H4 (cell line): Measurements from ENCODE around the gene PSME1. TPM values are rescaled to one million over a fixed set of nuclear protein-coding genes. Genes with fewer than 3 reads are reported as not detected.
"Not testable (repeated sequence)": the region's sequence is repeated elsewhere in the genome, so short reads cannot be mapped to it uniquely, and the experiment has no call there.

Source experiments
- DNase-seq: peaks from one replicate; pipeline ENCODE4 v3.0.0-alpha.2; 2015; ENCODE audit warnings: low spot score
- total RNA-seq: library from RNA; depleted of rRNA; stranded (reverse); fragments of >200 nt; shearing (Covaris generic); gene quantifications from 2 replicates; pipeline ENCODE4 v1.2.3, GENCODE V29; 2014

The PSME1 gene
- total RNA-seq, 1 experiment from 2014 or later = 638 TPM

DNA sequence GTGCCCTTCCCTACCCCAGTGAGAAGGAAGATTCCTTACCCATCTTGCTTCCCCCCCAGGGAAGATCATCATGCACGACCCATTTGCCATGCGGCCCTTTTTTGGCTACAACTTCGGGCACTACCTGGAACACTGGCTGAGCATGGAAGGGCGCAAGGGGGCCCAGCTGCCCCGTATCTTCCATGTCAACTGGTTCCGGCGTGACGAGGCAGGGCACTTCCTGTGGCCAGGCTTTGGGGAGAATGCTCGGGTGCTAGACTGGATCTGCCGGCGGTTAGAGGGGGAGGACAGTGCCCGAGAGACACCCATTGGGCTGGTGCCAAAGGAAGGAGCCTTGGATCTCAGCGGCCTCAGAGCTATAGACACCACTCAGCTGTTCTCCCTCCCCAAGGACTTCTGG, 32.5 kb upstream of the PSME1 start:
- DNase-seq = no peak

DNA sequence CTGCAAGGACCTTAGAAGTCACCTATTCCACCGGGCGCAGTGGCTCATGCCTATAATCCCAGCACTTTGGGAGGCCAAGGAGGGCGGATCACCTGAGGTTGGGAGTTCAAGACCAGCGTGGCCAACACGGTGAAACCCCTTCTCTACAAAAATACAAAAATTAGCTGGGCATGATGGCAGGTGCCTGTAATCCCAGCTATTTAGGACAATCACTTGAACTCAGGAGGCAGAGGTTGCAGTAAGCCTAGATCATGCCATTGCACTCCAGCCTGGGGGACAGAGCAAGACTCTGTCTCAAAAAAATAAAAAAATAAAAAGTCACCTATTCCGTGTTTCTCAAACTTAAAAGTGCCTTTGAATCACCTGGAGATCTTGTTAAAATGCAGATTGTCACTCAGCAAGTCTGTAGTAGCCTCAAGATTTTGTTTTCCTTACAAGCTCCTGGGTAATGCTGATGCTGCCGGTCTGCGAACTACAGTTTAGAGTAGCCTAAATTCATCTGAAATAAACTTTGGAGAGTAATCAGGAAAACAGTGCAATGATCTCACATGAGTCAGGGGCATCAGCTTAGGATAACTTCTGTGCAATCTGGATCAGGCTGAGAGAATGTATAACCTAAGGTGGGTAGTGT, 30.3 kb upstream of the PSME1 start:
- DNase-seq = not testable (repeated sequence)

- no peak for DNase-seq
These were observed 29.2 kb upstream of the PSME1 start for GRCh38 chr14:24106672-24107271.

DNA sequence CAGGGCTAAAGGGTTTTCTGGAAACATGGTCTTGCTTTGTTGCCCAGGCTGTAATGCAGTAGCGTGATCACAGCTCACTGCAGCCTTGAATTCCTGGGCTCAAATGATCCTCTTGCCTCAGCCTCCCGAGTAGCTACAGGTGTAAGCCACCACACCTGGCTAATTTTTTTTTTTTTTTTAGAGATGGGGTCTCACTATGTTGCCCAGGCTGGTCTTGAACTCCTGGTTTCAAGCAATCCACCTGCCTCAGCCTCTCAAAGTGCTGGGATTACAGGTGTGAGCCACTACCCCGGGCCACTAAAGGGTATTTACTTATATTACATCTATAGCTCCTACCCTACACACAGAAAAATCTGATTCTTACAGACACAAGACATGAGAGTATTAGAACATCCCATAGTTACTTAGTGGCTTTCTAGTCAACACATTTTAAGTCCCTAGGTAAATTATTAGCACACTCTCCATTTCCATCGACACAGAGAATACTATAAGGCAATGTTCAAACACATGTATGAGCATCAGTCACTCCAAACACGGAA, 27.6 kb upstream of the PSME1 start:
- no peak for DNase-seq

- no peak for DNase-seq
These were observed 25.9 kb upstream of the PSME1 start for GRCh38 chr14:24110060-24110459.

DNA sequence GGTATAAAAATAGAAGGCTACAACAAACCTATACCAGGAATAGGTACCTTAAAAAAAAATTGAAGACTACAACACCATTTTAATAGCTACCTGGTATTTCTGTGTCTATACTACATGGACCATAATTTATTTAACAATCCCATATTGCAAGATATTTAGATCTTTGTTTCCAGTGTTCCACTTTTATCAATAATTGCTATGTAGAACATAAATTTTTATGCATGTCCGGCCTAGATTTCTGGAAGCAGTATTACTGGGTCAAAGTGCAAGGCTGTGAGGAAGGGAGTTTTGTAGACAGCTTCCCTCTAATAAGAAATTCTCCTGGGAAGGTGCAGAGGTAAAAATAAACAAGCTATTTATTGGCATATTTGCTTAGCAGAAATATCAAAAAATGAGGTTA, 25.5 kb upstream of the PSME1 start:
- no peak for DNase-seq

DNA sequence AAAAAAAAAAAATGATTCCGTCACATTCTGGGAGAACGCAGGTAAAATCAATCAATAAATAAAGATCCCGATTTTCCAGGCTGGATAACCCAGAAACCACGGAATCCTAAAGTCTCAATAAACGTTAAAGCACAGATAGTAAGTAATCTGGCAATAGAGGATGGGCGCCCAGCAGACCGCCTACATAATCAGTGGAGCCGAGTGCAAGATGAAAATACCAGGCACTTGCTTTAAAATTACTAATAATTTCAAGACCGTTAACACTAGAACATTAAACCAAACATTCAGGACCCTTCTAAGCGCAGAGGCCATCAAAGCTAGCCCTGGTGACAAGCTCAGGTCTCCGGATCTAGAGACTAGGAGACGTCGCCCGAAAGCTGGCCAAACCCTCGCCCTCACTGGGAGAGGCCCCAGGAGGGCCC, 22.6 kb upstream of the PSME1 start:
- no peak for DNase-seq

DNA sequence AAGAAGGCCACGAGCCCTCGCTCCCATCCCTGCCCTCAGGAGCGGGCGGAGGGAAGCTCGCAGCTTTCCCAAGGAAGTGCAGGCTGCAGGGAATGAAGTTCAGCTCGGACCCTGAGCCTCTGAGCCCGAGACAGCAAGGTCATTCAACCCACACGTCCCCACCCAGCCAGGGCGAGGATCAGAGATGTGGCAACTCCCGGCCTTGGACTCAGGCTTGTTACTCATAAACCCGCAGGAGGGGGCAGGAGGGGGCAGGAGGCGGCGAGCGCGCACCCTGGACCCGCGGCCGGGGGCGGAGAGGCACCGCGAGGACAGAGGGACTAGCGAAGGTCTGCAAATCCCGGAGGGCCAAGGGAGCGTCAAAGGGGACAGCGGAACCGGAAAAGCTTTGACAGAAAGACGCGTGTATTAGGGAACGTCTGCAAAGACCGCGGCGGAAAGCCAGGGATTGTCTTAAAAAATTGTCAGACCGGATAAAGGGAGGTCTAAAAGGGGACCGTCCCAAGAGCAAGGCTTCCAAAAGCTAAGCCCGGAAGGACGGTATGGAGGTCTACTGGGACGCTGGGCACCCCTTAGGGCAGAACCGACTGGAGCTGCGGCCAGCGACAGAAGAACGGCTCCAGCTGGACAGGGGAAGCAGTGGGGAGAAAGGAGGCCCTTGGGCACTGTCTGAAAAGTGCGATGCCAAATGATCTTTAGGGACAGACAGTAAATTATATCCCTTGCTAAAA, 22.0 kb upstream of the PSME1 start:
- peak; percentile 86 for DNase-seq

DNA sequence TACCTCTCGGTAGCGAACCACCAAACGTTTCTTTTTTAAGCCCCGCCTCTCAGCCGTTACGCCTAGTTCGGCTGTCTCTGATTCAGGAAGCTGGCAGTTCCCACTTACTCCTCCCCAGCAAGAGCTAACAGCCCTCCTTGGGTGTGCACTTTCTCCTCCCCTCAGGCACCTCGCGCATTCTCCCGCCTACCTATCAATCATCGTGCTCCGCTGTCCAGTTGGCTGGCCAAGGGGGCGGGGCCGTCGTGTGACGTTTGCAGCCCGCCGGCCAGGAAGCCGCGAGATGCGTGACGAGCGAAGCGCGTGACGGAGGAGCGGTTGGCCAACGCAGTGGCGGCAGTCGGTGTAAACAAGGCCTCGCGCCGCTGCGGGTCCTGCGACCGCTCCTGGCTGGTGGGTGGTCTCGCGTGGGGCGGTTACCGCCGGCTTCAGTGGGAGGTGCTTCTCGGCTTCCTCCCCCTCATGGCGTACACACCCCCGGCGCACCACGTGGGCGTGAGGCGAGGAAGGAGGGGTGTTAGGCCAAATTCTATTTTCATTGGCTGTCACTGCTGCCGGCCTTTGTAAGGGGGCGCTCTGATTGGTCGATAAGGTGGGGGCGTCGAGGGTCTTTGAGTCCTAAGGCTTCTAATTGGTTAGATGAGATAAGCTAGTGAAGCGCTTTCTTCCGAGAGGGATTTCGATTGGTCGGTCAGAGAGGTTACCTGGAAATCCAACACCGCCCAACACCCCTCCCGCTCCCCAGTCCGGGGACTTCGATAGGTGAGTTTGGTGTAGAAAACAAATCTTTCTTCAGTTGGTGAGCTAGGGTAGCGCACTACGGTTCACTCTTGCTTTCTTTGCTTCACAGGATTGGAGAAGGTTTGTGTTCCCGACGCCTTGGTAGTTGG, 21.2 kb upstream of the PSME1 start, which contains the start of the genes DCAF11 and NRL:
Gene DCAF11, plus strand, starts transcription at position 246 of the 890 bp plus-strand sequence. CDS start 818 bp downstream, outside the sequence.
Gene NRL, minus strand, starts transcription at position 418 of the 890 bp plus-strand sequence. CDS start 32,101 bp downstream, outside the sequence.
- DNase-seq = peak; percentile 100

DNA sequence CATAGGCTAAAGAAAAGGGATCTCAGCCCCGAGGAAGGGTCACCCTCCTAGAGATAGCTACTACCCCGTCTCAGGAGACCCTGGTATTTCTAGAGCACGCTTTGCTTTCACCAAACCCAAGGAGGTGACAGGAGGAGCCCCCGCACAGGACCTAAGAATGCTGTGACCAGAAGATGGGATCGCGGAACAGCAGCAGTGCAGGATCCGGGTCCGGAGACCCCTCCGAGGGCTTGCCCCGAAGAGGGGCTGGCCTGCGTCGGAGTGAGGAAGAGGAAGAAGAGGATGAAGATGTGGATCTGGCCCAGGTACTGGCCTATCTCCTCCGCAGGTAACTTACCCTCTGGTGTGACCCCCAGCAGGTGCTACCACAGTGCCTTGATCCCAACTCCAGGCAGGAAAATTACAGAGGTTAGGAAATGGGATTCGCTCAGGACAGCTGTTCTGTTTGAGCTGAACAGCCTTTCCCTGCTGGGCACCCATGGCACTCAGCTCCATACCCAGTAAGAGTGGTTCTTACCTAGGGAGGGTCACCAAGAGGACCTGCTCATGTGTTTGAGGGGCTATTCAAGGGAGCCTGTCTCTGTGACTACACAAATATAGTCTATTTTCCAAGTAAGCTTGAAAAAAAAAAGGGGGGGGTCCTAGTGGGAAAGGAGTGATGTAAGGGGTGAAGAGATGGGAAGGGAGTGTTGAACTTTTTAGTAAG, 20.4 kb upstream of the PSME1 start:
- no peak for DNase-seq

- no peak for DNase-seq
These were observed 19.7 kb upstream of the PSME1 start for GRCh38 chr14:24116128-24116814.

DNA sequence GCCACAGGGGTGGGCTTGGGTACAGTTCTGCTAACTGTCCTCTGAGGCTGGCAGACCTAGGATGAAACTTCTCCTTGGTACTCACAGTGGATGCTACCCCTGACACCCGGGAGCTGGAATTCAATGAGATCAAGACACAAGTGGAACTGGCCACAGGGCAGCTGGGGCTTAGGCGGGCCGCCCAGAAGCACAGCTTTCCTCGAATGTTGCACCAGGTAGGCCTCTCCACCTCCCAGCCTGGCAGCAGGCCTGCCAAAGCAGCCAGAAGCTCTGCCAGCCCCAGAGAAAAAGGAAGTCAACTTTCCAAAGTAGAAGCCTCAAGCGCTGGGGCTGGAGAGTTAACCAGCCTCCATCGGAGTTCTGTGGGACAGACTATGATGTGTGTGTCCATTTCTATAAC, 18.8 kb upstream of the PSME1 start:
- no peak for DNase-seq

GRCh38 chr14:24119691-24120090, 16.3 kb upstream of the PSME1 start:
- no peak for DNase-seq

- no peak for DNase-seq
These were observed 14.8 kb upstream of the PSME1 start for GRCh38 chr14:24121210-24121609.

DNA sequence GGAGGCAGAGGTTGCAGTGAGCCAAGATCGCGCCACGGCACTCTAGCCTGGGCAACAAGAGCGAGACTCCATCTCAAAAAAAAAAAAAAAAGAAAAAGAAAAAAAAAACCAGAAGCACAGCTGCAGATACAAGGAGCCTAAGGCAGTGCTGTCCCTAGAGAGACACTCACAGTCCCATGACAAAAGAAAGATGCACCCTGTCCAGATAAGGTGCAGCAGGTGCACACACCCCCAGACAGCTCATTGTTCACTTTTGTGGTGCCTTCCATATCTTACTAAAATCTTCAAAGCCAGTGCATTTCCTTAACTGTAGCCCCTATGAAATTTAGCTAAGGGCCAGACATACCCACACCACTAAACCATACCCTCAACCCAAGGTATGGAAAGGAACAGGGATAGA, 13.6 kb upstream of the PSME1 start:
- no peak for DNase-seq

GRCh38 chr14:24122898-24123297, 13.1 kb upstream of the PSME1 start:
- no peak for DNase-seq

DNA sequence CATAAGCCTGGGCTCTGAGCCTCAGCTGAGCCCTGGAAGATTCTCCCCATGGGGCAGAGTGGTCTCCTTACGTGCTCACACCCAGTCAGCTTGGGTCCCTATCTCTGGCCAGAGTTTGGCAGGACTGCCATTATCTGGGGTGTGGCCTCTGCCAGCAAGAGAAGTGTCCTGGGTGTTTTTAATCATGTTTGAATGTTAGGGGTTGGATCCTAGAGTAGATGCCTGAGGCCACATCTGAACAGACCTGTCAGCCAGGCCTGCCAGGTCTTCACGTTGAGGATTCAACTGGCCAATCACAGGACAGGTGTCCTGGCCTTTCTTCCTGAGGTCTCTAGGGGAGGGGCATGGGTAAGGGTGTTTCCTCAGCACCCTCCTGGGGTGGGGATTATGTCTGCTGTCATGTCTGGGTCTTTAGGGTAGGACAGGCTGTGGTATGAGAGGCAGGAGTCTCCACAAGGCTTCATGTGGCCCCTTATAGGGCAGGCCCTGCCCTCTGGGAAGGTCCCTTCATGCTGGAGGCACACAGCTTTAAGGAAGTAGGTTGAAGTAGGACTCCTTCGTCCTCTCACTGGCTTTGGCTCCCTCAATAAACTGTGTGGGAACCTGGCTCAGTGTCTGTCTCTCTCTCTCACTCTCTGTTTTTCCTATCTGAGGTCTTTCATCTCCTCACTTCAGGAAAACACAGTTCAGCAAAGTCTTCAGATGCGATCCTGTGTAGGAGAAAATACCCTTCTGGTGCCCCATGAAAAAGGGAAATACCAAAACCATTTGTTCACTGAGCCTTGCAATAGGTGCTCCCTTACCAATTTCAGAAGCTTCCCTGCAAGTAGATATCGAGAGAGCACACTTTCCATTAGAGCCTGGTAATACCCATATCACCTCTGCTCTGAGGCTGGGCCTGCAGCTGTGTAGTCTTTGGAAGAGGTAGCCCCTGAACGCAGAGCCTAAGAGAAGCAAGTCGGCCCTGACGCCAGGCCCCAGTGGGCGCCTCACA, 12.3 kb upstream of the PSME1 start:
- DNase-seq = no peak

- no peak for DNase-seq
These were observed 9.1 kb upstream of the PSME1 start for GRCh38 chr14:24126939-24127338.

DNA sequence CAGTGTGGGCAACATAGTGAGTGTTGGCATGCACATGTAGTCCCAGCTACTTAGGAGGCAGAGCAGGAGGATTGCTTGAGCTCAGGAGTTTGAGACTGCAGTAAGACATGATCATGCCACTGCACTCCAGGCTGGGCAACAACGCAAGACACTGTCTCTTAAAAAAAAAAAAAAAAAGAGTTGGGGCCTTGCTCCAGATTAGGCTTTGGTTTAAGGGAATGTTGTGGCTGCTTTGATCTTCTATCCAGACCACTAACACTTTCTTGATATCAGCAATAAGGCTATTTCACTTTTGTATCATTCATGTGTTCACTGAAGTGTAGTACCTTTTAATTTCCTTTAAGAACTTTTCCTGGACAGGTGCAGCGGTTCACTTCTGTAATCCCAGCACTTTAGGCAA, 8.3 kb upstream of the PSME1 start:
- DNase-seq = no peak
